ENCODE measurements around the gene CNDP1.
"Not testable (repeated sequence)": the region's sequence is repeated elsewhere in the genome, so short reads cannot be mapped to it uniquely, and the experiment has no call there.

CNDP1 gene

GRCh38 chr18:74522635-74523548 lies 11.4 kb upstream of the CNDP1 start:
- DNase-seq = no peak

GRCh38 chr18:74524097-74524496 lies 10.2 kb upstream of the CNDP1 start:
- no peak for DNase-seq

GRCh38 chr18:74524915-74525314 lies 9.4 kb upstream of the CNDP1 start:
- DNase-seq = not testable (repeated sequence)

- no peak for DNase-seq
These were observed 8.6 kb upstream of the CNDP1 start for GRCh38 chr18:74525741-74526140.

- no peak for DNase-seq
These were observed 7.8 kb upstream of the CNDP1 start for GRCh38 chr18:74526488-74526887.

GRCh38 chr18:74528478-74528877 lies 5.8 kb upstream of the CNDP1 start:
- DNase-seq = no peak

GRCh38 chr18:74528913-74529312 lies 5.4 kb upstream of the CNDP1 start:
- no peak for DNase-seq

- DNase-seq = no peak
These were observed 4.9 kb upstream of the CNDP1 start for GRCh38 chr18:74529378-74529777.

- no peak for DNase-seq
These were observed 4.3 kb upstream of the CNDP1 start for GRCh38 chr18:74529811-74530583.

GRCh38 chr18:74530584-74530862 lies 3.8 kb upstream of the CNDP1 start:
- no peak for DNase-seq

GRCh38 chr18:74531043-74531442 lies 3.3 kb upstream of the CNDP1 start:
- DNase-seq = no peak

GRCh38 chr18:74532511-74533025 lies 1.7 kb upstream of the CNDP1 start:
- no peak for DNase-seq

GRCh38 chr18:74533666-74534065 lies 634 bp upstream of the CNDP1 start:
- no peak for DNase-seq

GRCh38 chr18:74534981-74535649 lies 815 bp downstream of the CNDP1 start:
- no peak for DNase-seq

GRCh38 chr18:74539289-74539688 lies 5.0 kb downstream of the CNDP1 start:
- no peak for DNase-seq

- no peak for DNase-seq
These were observed 6.5 kb downstream of the CNDP1 start for GRCh38 chr18:74540652-74541421.

GRCh38 chr18:74541703-74542555 lies 7.6 kb downstream of the CNDP1 start:
- DNase-seq = no peak

- no peak for DNase-seq
These were observed 10.6 kb downstream of the CNDP1 start for GRCh38 chr18:74544898-74545297.

GRCh38 chr18:74546007-74546406 lies 11.7 kb downstream of the CNDP1 start:
- no peak for DNase-seq

- no peak for DNase-seq
These were observed 12.6 kb downstream of the CNDP1 start for GRCh38 chr18:74546751-74547530.

- DNase-seq = no peak
These were observed 13.6 kb downstream of the CNDP1 start for GRCh38 chr18:74547860-74548259.

All from NCI-H2171 (cell line).